ENCODE measurements around the gene PPP2R3A.

GRCh38 chr3:136152176-136152843 is 186.8 kb downstream of the PPP2R3A start:
- no peak for TF ChIP-seq CTCF (IDR thresholded peaks at IDR 0.05)
- no peak for TF ChIP-seq EP300 (IDR thresholded peaks at IDR 0.05)
- no peak for TF ChIP-seq POLR2AphosphoS5 (IDR thresholded peaks at IDR 0.05)
